Activated CD4-positive, alpha-beta memory T cell treated with anti-CD3 and anti-CD28 coated beads, Interleukin-2, amount 10 ng/mL, durations not matched to agents 7 days and 5 days (primary cell): ENCODE data around the gene RPLP2. TPM values are rescaled to one million over a fixed set of nuclear protein-coding genes. Genes with fewer than 3 reads are reported as not detected.
A peak's percentile ranks its signal among the peaks of the same experiment; 100 is the strongest.

ENCODE experiments used
- CTCF ChIA-PET: fragments of 350-600 bp; sonication (Branson Sonifier 250); formaldehyde crosslinking; loops from one replicate; lab custom pipeline; 2021; ENCODE audit warnings: antibody characterized with exemption, inconsistent platforms; lab: Charles Lee
- POLR2A ChIA-PET: fragments of 350-600 bp; sonication (Branson Sonifier 250); formaldehyde crosslinking; loops from one replicate; lab custom pipeline; 2021; ENCODE audit warnings: antibody characterized with exemption; lab: Charles Lee
- DNase-seq: peaks from one replicate; pipeline ENCODE4 v3.0.0-alpha.2; 2020
- H3K27ac Mint-ChIP-seq: one replicate; pipeline ENCODE4 v1.8.0; 2021; ENCODE audit warnings: mild to moderate bottlenecking, mixed read lengths
- H3K27me3 Mint-ChIP-seq: one replicate; pipeline ENCODE4 v1.8.0; 2021; ENCODE audit warnings: mixed read lengths
- H3K36me3 Mint-ChIP-seq: one replicate; pipeline ENCODE4 v1.8.0; 2021; ENCODE audit warnings: low read depth, mixed read lengths
- H3K4me1 Mint-ChIP-seq: one replicate; pipeline ENCODE4 v1.8.0; 2021; ENCODE audit warnings: mixed read lengths
- H3K4me3 Mint-ChIP-seq: one replicate; pipeline ENCODE4 v1.8.0; 2021; ENCODE audit warnings: mild to moderate bottlenecking, mixed read lengths
- H3K9me3 Mint-ChIP-seq: one replicate; pipeline ENCODE4 v1.8.0; 2021; ENCODE audit warnings: mixed read lengths
- total RNA-seq, 2 experiments: library from RNA; stranded (reverse); gene quantifications; one replicate each; pipeline ENCODE4 v1.2.3, GENCODE V29; 2021

The RPLP2 gene
- total RNA-seq, 2 experiments from 2014 or later: 2,077 to 2,079 TPM

DNA sequence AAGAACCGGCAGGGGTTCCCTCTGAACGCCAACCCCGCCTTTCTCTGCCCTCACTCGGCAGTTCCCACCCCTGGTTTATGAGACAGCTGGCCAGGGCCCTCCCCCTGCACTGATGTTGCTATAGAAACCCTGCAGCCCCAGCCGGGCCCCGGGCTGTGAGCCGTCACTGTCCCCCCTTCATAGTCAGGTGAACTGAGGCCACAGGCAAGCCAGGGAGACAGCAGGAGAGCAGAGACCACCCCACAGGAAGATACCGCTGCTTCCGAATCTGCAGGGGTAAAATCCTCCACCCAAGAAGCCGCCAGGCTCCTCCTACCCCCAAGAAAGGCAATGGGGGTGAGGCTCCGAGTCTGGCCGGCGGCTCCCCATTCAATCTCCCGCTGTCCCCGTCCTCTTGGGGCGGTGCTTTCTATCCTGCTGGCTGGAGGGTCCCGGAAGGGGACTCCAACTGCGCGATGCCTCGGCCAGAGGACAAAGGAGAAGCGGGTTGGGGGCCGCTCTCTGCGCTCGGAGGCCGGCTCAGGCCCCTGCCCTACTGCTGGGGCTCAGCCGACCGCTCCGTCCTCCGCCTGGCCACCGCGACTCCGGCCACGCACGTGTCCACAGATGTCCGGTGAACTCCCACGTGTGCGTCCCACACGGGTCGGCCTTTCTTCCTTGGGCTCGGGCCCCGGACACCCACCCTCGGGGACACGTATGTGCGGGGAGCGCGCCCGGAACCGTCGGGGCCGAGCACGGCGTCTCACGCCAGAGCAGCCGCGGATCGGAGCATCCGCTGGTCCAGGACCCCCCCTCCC lies 12.3 kb upstream of the RPLP2 start:
- H3K36me3 Mint-ChIP-seq: peaks cover 22% of the 10 kb centered on the region
- peak overlapping the region; percentile 89 for H3K27ac Mint-ChIP-seq
- H3K27me3 Mint-ChIP-seq: no peaks in the 10 kb centered on the region
- H3K9me3 Mint-ChIP-seq: no peaks in the 10 kb centered on the region
- ChIA-PET CTCF (interaction anchor here (1.4 kb wide), 1 partner anchor 33 kb away, joined by 3 read pairs; no protein-coding TSS in a partner anchor), POLR2A (interaction anchor here (0.8 to 3.9 kb wide), 6 partner anchors 8 to 22 kb away, joined by 3 to 35 read pairs (median 16); partner anchors contain the start of genes GATD1, PIDD1, PNPLA2 and RPLP2)
- H3K4me3 Mint-ChIP-seq: peak overlapping the region; percentile 93
- peaks cover 33% of the 10 kb centered on the region for H3K4me1 Mint-ChIP-seq
- DNase-seq: peak; percentile 76

DNA sequence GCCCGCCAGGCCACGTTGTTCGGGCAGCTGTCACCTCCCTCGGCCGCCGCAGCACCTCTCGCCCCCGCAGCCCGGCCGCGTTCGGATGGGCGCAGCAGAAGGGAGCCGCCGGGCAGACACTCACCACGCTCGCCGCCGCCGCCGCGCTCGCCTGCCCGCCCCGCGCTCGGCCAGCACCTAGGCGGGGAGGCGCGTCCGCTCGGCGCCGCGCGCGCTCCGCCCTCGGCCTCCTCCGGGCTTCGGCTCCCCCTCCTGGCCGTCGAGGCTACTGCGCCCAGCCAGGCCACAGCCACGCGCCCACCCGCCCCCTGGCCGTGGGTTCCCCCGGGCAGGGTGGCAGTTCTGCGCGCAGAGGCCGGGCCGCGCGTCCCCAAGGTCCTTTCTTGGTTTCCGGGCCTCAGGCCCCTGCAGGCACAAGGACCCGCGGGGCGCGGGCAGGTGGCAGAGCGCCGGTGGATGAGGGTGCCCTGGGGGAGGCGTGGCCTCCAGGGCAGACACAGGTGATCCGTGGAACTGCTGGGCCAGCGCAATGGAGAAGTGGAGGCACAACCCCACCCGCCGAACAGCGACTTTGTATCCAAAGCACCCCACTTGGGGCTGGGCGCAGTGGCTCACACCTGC lies 11.6 kb upstream of the RPLP2 start, which contains the start of gene SLC25A22:
Gene SLC25A22 (minus strand): TSS at position 189 of the 621 bp plus-strand sequence. CDS start 3,275 bp downstream, outside the sequence.
- CTCF ChIA-PET: interaction anchor here (0.8 to 1.4 kb wide), 2 partner anchors 11 to 32 kb away, joined by 3 read pairs; no protein-coding TSS in a partner anchor
- peak within 1 kb of the TSS; percentile 93 for H3K4me3 Mint-ChIP-seq
- peaks cover 37% of the 10 kb centered on the region for H3K4me1 Mint-ChIP-seq
- peak; percentile 87 for DNase-seq
- POLR2A ChIA-PET: interaction anchor here (0.7 to 3.9 kb wide), 2 partner anchors 11 kb away, joined by 3 to 23 read pairs; partner anchors contain the start of gene RPLP2
- H3K27ac Mint-ChIP-seq: peak within 1 kb of the TSS; percentile 89
- peaks cover 23% of the 10 kb centered on the region for H3K36me3 Mint-ChIP-seq
- no peaks in the 10 kb centered on the region for H3K27me3 Mint-ChIP-seq
- H3K9me3 Mint-ChIP-seq: no peaks in the 10 kb centered on the region

- H3K9me3 Mint-ChIP-seq: no peaks in the 10 kb centered on the region
- ChIA-PET CTCF (no interaction called here), POLR2A (no interaction called here)
- no peak for DNase-seq
- no peak overlapping the region for H3K4me3 Mint-ChIP-seq
- no peak overlapping the region for H3K27ac Mint-ChIP-seq
- H3K36me3 Mint-ChIP-seq: peaks cover 21% of the 10 kb centered on the region
- H3K4me1 Mint-ChIP-seq: peaks cover 40% of the 10 kb centered on the region
- H3K27me3 Mint-ChIP-seq: no peaks in the 10 kb centered on the region
These were observed 10.0 kb upstream of the RPLP2 start for GRCh38 chr11:799641-800316.

- Mint-ChIP-seq H3K4me1 (peaks cover 36% of the 10 kb centered on the region), H3K27me3 (no peaks in the 10 kb centered on the region), H3K9me3 (no peaks in the 10 kb centered on the region), H3K27ac (no peak overlapping the region), H3K4me3 (no peak overlapping the region), H3K36me3 (peaks cover 21% of the 10 kb centered on the region)
- CTCF ChIA-PET: no interaction called here
- no peak for DNase-seq
- POLR2A ChIA-PET: no interaction called here
These were observed 9.3 kb upstream of the RPLP2 start for GRCh38 chr11:800473-800872.

DNA sequence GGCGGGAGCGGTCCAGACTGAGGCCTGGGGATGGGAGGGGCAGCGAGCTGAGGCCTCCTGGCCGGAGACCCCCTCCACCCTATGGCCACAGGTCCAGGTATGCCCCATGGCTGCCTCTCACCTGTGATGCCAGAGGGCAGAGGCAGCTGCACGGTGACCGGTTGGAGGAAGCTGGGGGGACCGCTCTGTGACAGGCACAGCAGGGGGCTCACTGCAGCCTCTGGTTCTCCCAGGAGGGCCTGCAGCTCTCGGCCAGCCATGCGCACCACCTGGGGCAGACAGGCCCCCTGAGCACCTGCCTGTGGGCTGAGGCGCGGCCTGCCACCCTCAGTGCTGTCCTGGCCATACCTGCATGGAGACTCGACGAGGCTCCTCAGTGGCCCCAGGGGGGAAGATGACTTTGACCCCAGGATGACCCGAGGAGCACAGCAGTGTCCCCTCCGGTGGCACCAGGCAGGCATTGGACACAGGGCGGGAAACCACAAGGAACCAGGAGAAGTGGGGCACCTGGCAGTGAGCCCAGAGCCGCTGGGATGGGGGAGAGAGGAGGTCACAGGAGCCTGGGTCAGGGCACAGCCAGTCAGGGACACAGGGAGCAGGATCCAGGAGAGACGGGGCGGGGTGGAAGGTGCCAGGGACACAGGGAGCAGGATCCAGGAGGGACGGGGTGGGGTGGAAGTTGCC lies 8.5 kb upstream of the RPLP2 start:
- no peaks in the 10 kb centered on the region for H3K27me3 Mint-ChIP-seq
- peaks cover 18% of the 10 kb centered on the region for H3K36me3 Mint-ChIP-seq
- peaks cover 37% of the 10 kb centered on the region for H3K4me1 Mint-ChIP-seq
- no peak overlapping the region for H3K4me3 Mint-ChIP-seq
- no peak overlapping the region for H3K27ac Mint-ChIP-seq
- CTCF ChIA-PET: no interaction called here
- H3K9me3 Mint-ChIP-seq: no peaks in the 10 kb centered on the region
- DNase-seq: no peak
- POLR2A ChIA-PET: interaction anchor here (1.3 kb wide), 1 partner anchor 19 kb away, joined by 3 read pairs; no protein-coding TSS in a partner anchor

GRCh38 chr11:802018-802617 lies 7.6 kb upstream of the RPLP2 start:
- Mint-ChIP-seq H3K27ac (no peak overlapping the region), H3K9me3 (no peaks in the 10 kb centered on the region), H3K27me3 (no peaks in the 10 kb centered on the region), H3K4me1 (peaks cover 32% of the 10 kb centered on the region), H3K36me3 (peaks cover 18% of the 10 kb centered on the region), H3K4me3 (no peak overlapping the region)
- POLR2A ChIA-PET: interaction anchor here (1.3 kb wide), 1 partner anchor 18 kb away, joined by 3 read pairs; no protein-coding TSS in a partner anchor
- CTCF ChIA-PET: no interaction called here
- DNase-seq: no peak

DNA sequence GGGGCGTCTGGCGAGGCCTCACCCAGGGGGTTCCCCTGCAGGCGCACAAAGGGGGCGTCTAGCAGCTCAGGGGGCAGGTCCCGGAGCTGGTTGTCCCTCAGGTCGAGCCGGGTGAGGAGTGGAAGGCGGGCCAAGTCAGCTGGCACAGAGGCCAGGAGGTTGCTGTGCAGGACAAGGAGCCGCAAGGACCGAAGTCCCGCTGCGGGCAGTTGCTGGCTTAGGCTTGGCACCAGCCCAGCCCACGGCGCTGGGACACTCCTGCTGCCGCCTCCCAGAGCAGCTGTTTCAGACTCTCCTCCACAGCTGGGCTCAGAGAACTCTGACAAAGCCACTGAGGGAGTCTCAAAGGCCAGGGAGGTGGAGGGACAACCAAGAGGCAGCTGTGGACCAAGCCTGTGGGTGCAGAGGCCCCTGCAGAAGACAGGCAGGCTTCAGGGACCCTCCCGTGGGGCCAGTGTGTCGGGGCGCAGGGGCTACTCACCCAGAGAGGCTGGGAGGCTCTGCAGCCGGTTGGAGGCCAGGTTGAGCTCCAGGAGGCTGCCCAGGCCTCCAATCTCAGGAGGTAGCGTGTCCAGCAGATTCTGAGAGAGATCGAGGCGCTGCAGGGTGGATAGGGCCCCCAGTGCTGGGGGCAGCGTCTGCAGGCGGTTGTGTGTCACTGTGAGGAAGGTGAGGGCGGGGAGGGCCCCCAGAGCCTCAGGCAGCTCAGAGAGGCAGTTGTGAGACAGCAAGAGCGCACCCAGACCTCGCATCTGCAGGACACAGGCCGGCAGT lies 6.9 kb upstream of the RPLP2 start:
- Mint-ChIP-seq H3K4me1 (peaks cover 32% of the 10 kb centered on the region), H3K27me3 (no peaks in the 10 kb centered on the region), H3K4me3 (peak overlapping the region; percentile 82), H3K27ac (no peak overlapping the region), H3K9me3 (no peaks in the 10 kb centered on the region), H3K36me3 (peaks cover 18% of the 10 kb centered on the region)
- POLR2A ChIA-PET: interaction anchor here (2.3 kb wide), 1 partner anchor 25 kb away, joined by 12 read pairs; the partner anchor contains the start of gene GATD1
- CTCF ChIA-PET: no interaction called here
- DNase-seq: no peak

DNA sequence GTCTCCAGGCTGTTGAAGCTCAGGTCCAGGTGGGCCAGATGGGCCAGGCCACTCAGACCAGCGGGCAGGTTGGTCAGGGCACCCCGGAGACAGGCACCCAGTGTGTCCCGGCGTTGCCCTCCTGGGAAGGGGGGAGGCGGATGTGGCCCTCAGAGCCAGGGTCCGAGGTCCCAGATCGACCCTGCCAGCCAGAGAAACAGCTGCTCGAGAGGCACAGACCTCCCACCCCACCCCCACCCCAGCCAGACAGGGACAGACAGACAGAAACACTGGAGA lies 6.4 kb upstream of the RPLP2 start:
- peak overlapping the region; percentile 82 for H3K4me3 Mint-ChIP-seq
- ChIA-PET POLR2A (interaction anchor here (1.1 to 4.1 kb wide), 4 partner anchors 7 to 40 kb away, joined by 3 to 21 read pairs (median 16); partner anchors contain the start of genes GATD1, PNPLA2 and TSPAN4), CTCF (no interaction called here)
- no peak overlapping the region for H3K27ac Mint-ChIP-seq
- H3K27me3 Mint-ChIP-seq: no peaks in the 10 kb centered on the region
- peaks cover 37% of the 10 kb centered on the region for H3K4me1 Mint-ChIP-seq
- no peak for DNase-seq
- no peaks in the 10 kb centered on the region for H3K9me3 Mint-ChIP-seq
- peaks cover 18% of the 10 kb centered on the region for H3K36me3 Mint-ChIP-seq

- POLR2A ChIA-PET: interaction anchor here (1.1 to 4.1 kb wide), 5 partner anchors 8 to 39 kb away, joined by 3 to 21 read pairs (median 12); partner anchors contain the start of genes GATD1, PNPLA2 and TSPAN4
- peaks cover 40% of the 10 kb centered on the region for H3K4me1 Mint-ChIP-seq
- peak overlapping the region; percentile 78 for H3K27ac Mint-ChIP-seq
- peaks cover 18% of the 10 kb centered on the region for H3K36me3 Mint-ChIP-seq
- H3K9me3 Mint-ChIP-seq: no peaks in the 10 kb centered on the region
- CTCF ChIA-PET: no interaction called here
- no peak for DNase-seq
- H3K27me3 Mint-ChIP-seq: no peaks in the 10 kb centered on the region
- peak overlapping the region; percentile 82 for H3K4me3 Mint-ChIP-seq
These were observed 5.8 kb upstream of the RPLP2 start for GRCh38 chr11:803770-804598.

- ChIA-PET POLR2A (interaction anchor here (1.1 to 4.1 kb wide), 5 partner anchors 8 to 38 kb away, joined by 3 to 21 read pairs (median 12); partner anchors contain the start of genes GATD1, PNPLA2 and TSPAN4), CTCF (no interaction called here)
- peak overlapping the region; percentile 82 for H3K4me3 Mint-ChIP-seq
- no peak for DNase-seq
- peak overlapping the region; percentile 78 for H3K27ac Mint-ChIP-seq
- peaks cover 18% of the 10 kb centered on the region for H3K36me3 Mint-ChIP-seq
- no peaks in the 10 kb centered on the region for H3K27me3 Mint-ChIP-seq
- H3K4me1 Mint-ChIP-seq: peaks cover 41% of the 10 kb centered on the region
- no peaks in the 10 kb centered on the region for H3K9me3 Mint-ChIP-seq
These were observed 5.2 kb upstream of the RPLP2 start for GRCh38 chr11:804599-804964.
